ENCODE data around the gene PRELP. TPM values are rescaled to one million over a fixed set of nuclear protein-coding genes. Genes with fewer than 3 reads are reported as not detected.

Gene PRELP
- total and polyA plus RNA-seq, 2 donors (not counting 3 experiments of a cell fraction or from before 2014, with no cell fraction given), result 0.01 TPM; not detected in 1

GRCh38 chr1:203459671-203460201 is 15.9 kb upstream of the PRELP start:
- DNase-seq (ENCODE audit: low read depth, low spot score) (no peak), FAIRE-seq (no peak)
- no peaks in the 10 kb centered on the region for H3K9me3 ChIP-seq (replicated peaks; ENCODE audit: control insufficient read depth, insufficient read depth, low read length)
- H3K27ac ChIP-seq (ENCODE audit: insufficient read depth, low read depth, low read length), result no peak overlapping the region
- CTCF ChIA-PET, result no interaction called here
- no peaks in the 10 kb centered on the region for H3K9me1 ChIP-seq (replicated peaks; ENCODE audit: control insufficient read depth, extremely low read depth, insufficient read depth, low read length)
- no peak overlapping the region for H3K4me3 ChIP-seq (replicated peaks in 1 of 3; ENCODE audit: insufficient read depth in 1 of 3, low read depth in 1 of 3, low read length in 3 of 3)
- dilution Hi-C loops (cut with MboI; ENCODE audit: extremely low pct_ligation_motif_present, low sequenced_read_pairs) (no loop called here), intact Hi-C loops (cut with micrococcal nuclease) (no loop called here)
- H3K9ac ChIP-seq (replicated peaks; ENCODE audit: extremely low read depth, insufficient read depth, low read length), result no peak overlapping the region
- POLR2A ChIA-PET, result no interaction called here
- peaks cover 20 to 21% of the 10 kb centered on the region in 2 experiments for H3K27me3 ChIP-seq (ENCODE audit: control insufficient read depth in 2 of 2, insufficient read depth in 2 of 2, low read length in 2 of 2)
- TF ChIP-seq POLR2A (IDR thresholded peaks at IDR 0.05; ENCODE audit: low read depth, low read length), result no peak
- no peak for TF ChIP-seq JUN (IDR thresholded peaks at IDR 0.05; ENCODE audit: borderline replicate concordance, insufficient read depth, insufficient read length, low read depth)
- TF ChIP-seq GATA2 (IDR thresholded peaks at IDR 0.05; ENCODE audit: insufficient read depth, insufficient read length, low read depth, low read length), result no peak
- TF ChIP-seq FOS (IDR thresholded peaks at IDR 0.05; ENCODE audit: borderline replicate concordance, insufficient read depth, low read length), result no peak
- TF ChIP-seq MYC (IDR thresholded peaks at IDR 0.05; ENCODE audit: low read depth, low read length), result no peak
- TF ChIP-seq EZH2 (IDR thresholded peaks at IDR 0.05; ENCODE audit: borderline replicate concordance, low read depth, low read length, severe bottlenecking), result no peak
- TF ChIP-seq CTCF (IDR thresholded peaks at IDR 0.05; ENCODE audit: extremely low read depth in 1 of 2, insufficient read depth in 1 of 2, low read depth in 1 of 2, low read length in 2 of 2), result no peak
- TF ChIP-seq POLR2AphosphoS5 (IDR thresholded peaks at IDR 0.05; ENCODE audit: insufficient read depth, low read depth, low read length), result no peak
- no peak for TF ChIP-seq MAX (IDR thresholded peaks at IDR 0.05; ENCODE audit: insufficient read depth, insufficient read length)
- H3K4me1 ChIP-seq (ENCODE audit: control insufficient read depth, extremely low read depth, insufficient read depth, low read length), result no peaks in the 10 kb centered on the region
- H3K4me2 ChIP-seq (ENCODE audit: insufficient read depth, low read length), result no peak overlapping the region
- H3K36me3 ChIP-seq (ENCODE audit: control insufficient read depth in 2 of 2, extremely low read depth in 1 of 2, insufficient read depth in 2 of 2, low read length in 2 of 2), result no peaks in the 10 kb centered on the region
- no peaks in the 10 kb centered on the region for H4K20me1 ChIP-seq (replicated peaks; ENCODE audit: control insufficient read depth, extremely low read depth, insufficient read depth, low read length)
- no peak overlapping the region for H2AFZ ChIP-seq (ENCODE audit: low read depth, low read length)
- H3K79me2 ChIP-seq (ENCODE audit: control insufficient read depth, insufficient read depth, low read length), result no peaks in the 10 kb centered on the region
- no TSS peak for BruUV-seq (replicated peaks)

All from endothelial cell of umbilical vein (primary cell).